HCT116 (cell line): ENCODE results near the gene TMPO.

Experiments
- CEBPB ChIP-seq: IDR thresholded peaks from 2 replicates; pipeline ENCODE4 v1.6.1; 2012; ENCODE audit warnings: low read depth
- EZH2phosphoT487 ChIP-seq: fragments of 200-600 bp; IDR thresholded peaks from 2 replicates; pipeline ENCODE4 v1.6.1; 2018; ENCODE audit warnings: antibody characterized with exemption, borderline replicate concordance
- ZFX ChIP-seq: fragments of 450-650 bp; IDR thresholded peaks from 2 replicates; pipeline ENCODE4 v1.6.1; 2017
- TF ChIP-seq, protein P1 (sequence below): IDR thresholded peaks from 2 replicates; pipeline ENCODE4 v1.6.1; 2012; ENCODE audit warnings: low read depth
- TF ChIP-seq, protein P2 (sequence below), 3 experiments: fragments of 200-600 bp in 1 of 3; sonication (generic) in 1 of 3; IDR thresholded peaks in 2 of 3; conservative IDR thresholded peaks in 1 of 3; 2 replicates each; pipeline ENCODE4 v1.5.1; 2012 to 2017; ENCODE audit warnings: low read depth in 2 of 3, low read length in 2 of 3, antibody characterized with exemption in 1 of 3, borderline replicate concordance in 1 of 3, control low read depth in 1 of 3, mild to moderate bottlenecking in 1 of 3, mixed read lengths in 1 of 3, mixed run types in 1 of 3, moderate library complexity in 1 of 3; ENCODE audit not compliant: insufficient read depth in 1 of 3

DNA sequence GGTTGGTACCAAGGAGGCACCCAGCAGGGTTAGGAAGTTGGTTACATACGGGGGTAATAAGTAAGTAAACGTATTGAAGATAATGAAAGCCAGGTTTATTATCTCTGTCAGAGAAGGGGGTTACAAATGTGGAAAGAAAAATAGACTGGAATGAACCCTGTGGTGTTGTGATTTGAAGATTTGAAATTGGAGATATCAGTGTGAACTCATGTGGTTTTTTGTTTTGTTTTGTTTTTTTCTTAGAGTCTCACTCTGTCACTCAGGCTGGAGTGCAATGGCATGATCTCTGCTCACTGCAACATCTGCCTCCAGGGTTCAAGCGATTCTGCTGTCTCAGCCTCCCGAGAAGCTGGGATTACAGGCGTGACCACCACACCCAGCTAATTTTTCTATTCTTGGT lies 64.0 kb downstream of the TMPO start:
- TF ChIP-seq ZFX (no peak), EZH2phosphoT487 (no peak), CEBPB (no peak)
- TF ChIP-seq, protein P1, sequence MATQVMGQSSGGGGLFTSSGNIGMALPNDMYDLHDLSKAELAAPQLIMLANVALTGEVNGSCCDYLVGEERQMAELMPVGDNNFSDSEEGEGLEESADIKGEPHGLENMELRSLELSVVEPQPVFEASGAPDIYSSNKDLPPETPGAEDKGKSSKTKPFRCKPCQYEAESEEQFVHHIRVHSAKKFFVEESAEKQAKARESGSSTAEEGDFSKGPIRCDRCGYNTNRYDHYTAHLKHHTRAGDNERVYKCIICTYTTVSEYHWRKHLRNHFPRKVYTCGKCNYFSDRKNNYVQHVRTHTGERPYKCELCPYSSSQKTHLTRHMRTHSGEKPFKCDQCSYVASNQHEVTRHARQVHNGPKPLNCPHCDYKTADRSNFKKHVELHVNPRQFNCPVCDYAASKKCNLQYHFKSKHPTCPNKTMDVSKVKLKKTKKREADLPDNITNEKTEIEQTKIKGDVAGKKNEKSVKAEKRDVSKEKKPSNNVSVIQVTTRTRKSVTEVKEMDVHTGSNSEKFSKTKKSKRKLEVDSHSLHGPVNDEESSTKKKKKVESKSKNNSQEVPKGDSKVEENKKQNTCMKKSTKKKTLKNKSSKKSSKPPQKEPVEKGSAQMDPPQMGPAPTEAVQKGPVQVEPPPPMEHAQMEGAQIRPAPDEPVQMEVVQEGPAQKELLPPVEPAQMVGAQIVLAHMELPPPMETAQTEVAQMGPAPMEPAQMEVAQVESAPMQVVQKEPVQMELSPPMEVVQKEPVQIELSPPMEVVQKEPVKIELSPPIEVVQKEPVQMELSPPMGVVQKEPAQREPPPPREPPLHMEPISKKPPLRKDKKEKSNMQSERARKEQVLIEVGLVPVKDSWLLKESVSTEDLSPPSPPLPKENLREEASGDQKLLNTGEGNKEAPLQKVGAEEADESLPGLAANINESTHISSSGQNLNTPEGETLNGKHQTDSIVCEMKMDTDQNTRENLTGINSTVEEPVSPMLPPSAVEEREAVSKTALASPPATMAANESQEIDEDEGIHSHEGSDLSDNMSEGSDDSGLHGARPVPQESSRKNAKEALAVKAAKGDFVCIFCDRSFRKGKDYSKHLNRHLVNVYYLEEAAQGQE = no peak
- TF ChIP-seq, protein P2, sequence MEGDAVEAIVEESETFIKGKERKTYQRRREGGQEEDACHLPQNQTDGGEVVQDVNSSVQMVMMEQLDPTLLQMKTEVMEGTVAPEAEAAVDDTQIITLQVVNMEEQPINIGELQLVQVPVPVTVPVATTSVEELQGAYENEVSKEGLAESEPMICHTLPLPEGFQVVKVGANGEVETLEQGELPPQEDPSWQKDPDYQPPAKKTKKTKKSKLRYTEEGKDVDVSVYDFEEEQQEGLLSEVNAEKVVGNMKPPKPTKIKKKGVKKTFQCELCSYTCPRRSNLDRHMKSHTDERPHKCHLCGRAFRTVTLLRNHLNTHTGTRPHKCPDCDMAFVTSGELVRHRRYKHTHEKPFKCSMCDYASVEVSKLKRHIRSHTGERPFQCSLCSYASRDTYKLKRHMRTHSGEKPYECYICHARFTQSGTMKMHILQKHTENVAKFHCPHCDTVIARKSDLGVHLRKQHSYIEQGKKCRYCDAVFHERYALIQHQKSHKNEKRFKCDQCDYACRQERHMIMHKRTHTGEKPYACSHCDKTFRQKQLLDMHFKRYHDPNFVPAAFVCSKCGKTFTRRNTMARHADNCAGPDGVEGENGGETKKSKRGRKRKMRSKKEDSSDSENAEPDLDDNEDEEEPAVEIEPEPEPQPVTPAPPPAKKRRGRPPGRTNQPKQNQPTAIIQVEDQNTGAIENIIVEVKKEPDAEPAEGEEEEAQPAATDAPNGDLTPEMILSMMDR (IDR thresholded peaks at IDR 0.05 in 2 of 3, conservative IDR thresholded peaks at IDR 0.05 in 1 of 3; ENCODE audit: borderline replicate concordance in 1 of 3, insufficient read depth in 1 of 3, low read depth in 2 of 3, low read length in 2 of 3) = no peak
